ENCODE results near the gene SMYD4. TPM values are rescaled to one million over a fixed set of nuclear protein-coding genes. Genes with fewer than 3 reads are reported as not detected.

The SMYD4 gene
- total and polyA plus RNA-seq, 12 donors, result 5.1 to 20.2 (median 14.6) TPM

- Histone ChIP-seq H3K36me3 (replicated peaks in 1 of 2) (peaks cover 0 to 22% of the 10 kb centered on the region in 2 donors), H3K4me1 (replicated peaks in 1 of 2) (no peaks in the 10 kb centered on the region), H3K4me3 (no peak overlapping the region), H3K27ac (no peak overlapping the region), H3K27me3 (no peaks in the 10 kb centered on the region), H3K9me3 (replicated peaks in 1 of 3) (no peaks in the 10 kb centered on the region)
- intact Hi-C loops (cut with DNase I), result no loop called here
- WGBS, 4 donors, result 92 to 98% (median 95%) methylated on average over 9 of the region's 9 CpGs
- TF ChIP-seq CTCF (IDR thresholded peaks at IDR 0.05) (no peak), POLR2A (IDR thresholded peaks at IDR 0.05) (no peak)
- no peak for DNase-seq
Observed at GRCh38 chr17:1873418-1873817, 43.7 kb upstream of the SMYD4 start.

- Histone ChIP-seq H3K9me3 (replicated peaks in 1 of 3) (no peaks in the 10 kb centered on the region), H3K27me3 (no peaks in the 10 kb centered on the region), H3K36me3 (replicated peaks in 1 of 2) (peaks cover 0 to 20% of the 10 kb centered on the region in 2 donors), H3K4me3 (no peak overlapping the region), H3K4me1 (replicated peaks in 1 of 2) (no peaks in the 10 kb centered on the region), H3K27ac (no peak overlapping the region)
- WGBS, 4 donors, result 84 to 90% (median 89%) methylated on average over 4 of the region's 4 CpGs
- DNase-seq, result no peak
- intact Hi-C loops (cut with DNase I), result no loop called here
- TF ChIP-seq POLR2A (IDR thresholded peaks at IDR 0.05), result no peak
- no peak for TF ChIP-seq CTCF (IDR thresholded peaks at IDR 0.05)
Observed at GRCh38 chr17:1872976-1873375, 43.3 kb upstream of the SMYD4 start.

GRCh38 chr17:1872254-1872653 lies 42.6 kb upstream of the SMYD4 start:
- WGBS, 4 donors, result 95 to 97% (median 96%) methylated on average over 12 of the region's 12 CpGs
- peaks cover 0 to 17% of the 10 kb centered on the region in 2 donors for H3K36me3 ChIP-seq (replicated peaks in 1 of 2)
- H3K9me3 ChIP-seq (replicated peaks in 1 of 3), result no peaks in the 10 kb centered on the region
- H3K4me3 ChIP-seq, result no peak overlapping the region
- no peak for TF ChIP-seq POLR2A (IDR thresholded peaks at IDR 0.05)
- TF ChIP-seq CTCF (IDR thresholded peaks at IDR 0.05), result no peak
- no peak overlapping the region for H3K27ac ChIP-seq
- no peaks in the 10 kb centered on the region for H3K4me1 ChIP-seq (replicated peaks in 1 of 2)
- DNase-seq, result no peak
- intact Hi-C loops (cut with DNase I), result no loop called here
- H3K27me3 ChIP-seq, result no peaks in the 10 kb centered on the region

- Histone ChIP-seq H3K36me3 (replicated peaks in 1 of 2) (peaks cover 0 to 14% of the 10 kb centered on the region in 2 donors), H3K4me3 (no peak overlapping the region), H3K27me3 (no peaks in the 10 kb centered on the region), H3K9me3 (replicated peaks in 1 of 3) (no peaks in the 10 kb centered on the region), H3K27ac (no peak overlapping the region), H3K4me1 (replicated peaks in 1 of 2) (no peaks in the 10 kb centered on the region)
- TF ChIP-seq CTCF (IDR thresholded peaks at IDR 0.05) (no peak), POLR2A (IDR thresholded peaks at IDR 0.05) (no peak)
- intact Hi-C loops (cut with DNase I), result no loop called here
- DNase-seq, result no peak
- 82 to 86% (median 83%) methylated on average over 5 of the region's 5 CpGs for WGBS, 4 donors
Observed at GRCh38 chr17:1871756-1872155, 42.1 kb upstream of the SMYD4 start.

All from adrenal gland (tissue), 12 donors.